ENCODE data around the gene FOXM1. TPM values are rescaled to one million over a fixed set of nuclear protein-coding genes. Genes with fewer than 3 reads are reported as not detected.

Gene FOXM1
- total and polyA plus RNA-seq, 2 of the 13 experiments (the other 11 are each of a cell fraction or from before 2014, with no cell fraction given), result 17.1 to 25.9 TPM

DNA sequence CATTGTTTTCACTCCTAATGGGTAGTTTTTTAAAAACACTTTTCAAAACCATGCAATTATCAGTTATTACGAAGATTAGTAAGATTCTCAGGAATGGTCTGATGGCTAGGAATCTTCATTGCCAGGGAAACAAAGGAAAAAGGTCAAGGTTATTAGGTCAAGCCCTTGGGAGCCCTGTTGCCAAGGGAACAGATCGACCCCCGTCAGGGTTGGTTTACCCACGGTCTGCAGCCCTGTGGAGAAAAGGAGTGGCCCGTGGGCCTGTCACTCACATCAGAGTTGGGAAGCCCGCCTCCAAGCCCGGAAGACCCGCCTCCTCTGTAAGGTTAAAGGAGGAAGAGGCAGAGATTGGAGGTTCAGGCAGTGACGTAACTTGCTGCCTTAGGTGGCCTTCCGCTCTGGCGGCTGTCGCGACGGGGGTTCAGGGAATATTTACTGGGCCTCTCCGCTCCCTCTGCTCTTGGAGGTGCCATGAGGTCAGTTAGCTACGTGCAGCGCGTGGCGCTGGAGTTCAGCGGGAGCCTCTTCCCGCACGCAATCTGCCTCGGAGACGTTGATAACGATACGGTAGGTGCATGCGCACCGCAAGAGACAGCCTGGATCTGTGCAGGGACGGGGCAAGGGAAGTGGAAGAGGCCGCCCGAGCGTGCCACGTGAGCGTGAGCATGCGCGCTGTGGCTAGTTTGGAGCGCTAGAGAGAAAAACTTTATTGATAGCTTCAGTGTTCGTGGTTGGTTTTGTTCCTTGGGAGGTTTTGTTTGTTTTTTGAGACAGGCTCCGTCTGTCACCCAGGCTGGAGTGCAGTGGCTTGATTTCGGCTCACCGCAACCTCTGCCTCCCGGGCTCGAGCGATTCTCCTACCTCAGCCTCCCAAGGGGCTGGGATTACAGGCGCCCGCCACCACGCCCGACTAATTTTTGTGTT is 64.4 kb downstream of the FOXM1 start, which contains the start of gene ITFG2 (continued):
- TF ChIP-seq, protein P1, sequence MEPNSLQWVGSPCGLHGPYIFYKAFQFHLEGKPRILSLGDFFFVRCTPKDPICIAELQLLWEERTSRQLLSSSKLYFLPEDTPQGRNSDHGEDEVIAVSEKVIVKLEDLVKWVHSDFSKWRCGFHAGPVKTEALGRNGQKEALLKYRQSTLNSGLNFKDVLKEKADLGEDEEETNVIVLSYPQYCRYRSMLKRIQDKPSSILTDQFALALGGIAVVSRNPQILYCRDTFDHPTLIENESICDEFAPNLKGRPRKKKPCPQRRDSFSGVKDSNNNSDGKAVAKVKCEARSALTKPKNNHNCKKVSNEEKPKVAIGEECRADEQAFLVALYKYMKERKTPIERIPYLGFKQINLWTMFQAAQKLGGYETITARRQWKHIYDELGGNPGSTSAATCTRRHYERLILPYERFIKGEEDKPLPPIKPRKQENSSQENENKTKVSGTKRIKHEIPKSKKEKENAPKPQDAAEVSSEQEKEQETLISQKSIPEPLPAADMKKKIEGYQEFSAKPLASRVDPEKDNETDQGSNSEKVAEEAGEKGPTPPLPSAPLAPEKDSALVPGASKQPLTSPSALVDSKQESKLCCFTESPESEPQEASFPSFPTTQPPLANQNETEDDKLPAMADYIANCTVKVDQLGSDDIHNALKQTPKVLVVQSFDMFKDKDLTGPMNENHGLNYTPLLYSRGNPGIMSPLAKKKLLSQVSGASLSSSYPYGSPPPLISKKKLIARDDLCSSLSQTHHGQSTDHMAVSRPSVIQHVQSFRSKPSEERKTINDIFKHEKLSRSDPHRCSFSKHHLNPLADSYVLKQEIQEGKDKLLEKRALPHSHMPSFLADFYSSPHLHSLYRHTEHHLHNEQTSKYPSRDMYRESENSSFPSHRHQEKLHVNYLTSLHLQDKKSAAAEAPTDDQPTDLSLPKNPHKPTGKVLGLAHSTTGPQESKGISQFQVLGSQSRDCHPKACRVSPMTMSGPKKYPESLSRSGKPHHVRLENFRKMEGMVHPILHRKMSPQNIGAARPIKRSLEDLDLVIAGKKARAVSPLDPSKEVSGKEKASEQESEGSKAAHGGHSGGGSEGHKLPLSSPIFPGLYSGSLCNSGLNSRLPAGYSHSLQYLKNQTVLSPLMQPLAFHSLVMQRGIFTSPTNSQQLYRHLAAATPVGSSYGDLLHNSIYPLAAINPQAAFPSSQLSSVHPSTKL (CRISPR knock-in tag; IDR thresholded peaks at IDR 0.05), result peak; percentile 61
- TF ChIP-seq SP5 (CRISPR knock-in tag; IDR thresholded peaks at IDR 0.05; ENCODE audit: borderline replicate concordance, low read depth), result peak; percentile 40; the same call in 1 of the 2 replicates
- TF ChIP-seq, protein P2, sequence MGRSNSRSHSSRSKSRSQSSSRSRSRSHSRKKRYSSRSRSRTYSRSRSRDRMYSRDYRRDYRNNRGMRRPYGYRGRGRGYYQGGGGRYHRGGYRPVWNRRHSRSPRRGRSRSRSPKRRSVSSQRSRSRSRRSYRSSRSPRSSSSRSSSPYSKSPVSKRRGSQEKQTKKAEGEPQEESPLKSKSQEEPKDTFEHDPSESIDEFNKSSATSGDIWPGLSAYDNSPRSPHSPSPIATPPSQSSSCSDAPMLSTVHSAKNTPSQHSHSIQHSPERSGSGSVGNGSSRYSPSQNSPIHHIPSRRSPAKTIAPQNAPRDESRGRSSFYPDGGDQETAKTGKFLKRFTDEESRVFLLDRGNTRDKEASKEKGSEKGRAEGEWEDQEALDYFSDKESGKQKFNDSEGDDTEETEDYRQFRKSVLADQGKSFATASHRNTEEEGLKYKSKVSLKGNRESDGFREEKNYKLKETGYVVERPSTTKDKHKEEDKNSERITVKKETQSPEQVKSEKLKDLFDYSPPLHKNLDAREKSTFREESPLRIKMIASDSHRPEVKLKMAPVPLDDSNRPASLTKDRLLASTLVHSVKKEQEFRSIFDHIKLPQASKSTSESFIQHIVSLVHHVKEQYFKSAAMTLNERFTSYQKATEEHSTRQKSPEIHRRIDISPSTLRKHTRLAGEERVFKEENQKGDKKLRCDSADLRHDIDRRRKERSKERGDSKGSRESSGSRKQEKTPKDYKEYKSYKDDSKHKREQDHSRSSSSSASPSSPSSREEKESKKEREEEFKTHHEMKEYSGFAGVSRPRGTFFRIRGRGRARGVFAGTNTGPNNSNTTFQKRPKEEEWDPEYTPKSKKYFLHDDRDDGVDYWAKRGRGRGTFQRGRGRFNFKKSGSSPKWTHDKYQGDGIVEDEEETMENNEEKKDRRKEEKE (IDR thresholded peaks at IDR 0.05), result no peak
- TF ChIP-seq ZFX (CRISPR knock-in tag; IDR thresholded peaks at IDR 0.05; ENCODE audit: low read depth), result peak; percentile 100
- TF ChIP-seq ZNF777 (CRISPR knock-in tag; IDR thresholded peaks at IDR 0.05), result peak; percentile 63; the same call in 1 of the 2 replicates
- TF ChIP-seq EZH2 (conservative IDR thresholded peaks at IDR 0.05; ENCODE audit: low read depth, low read length), result no peak
- TF ChIP-seq, protein P3, sequence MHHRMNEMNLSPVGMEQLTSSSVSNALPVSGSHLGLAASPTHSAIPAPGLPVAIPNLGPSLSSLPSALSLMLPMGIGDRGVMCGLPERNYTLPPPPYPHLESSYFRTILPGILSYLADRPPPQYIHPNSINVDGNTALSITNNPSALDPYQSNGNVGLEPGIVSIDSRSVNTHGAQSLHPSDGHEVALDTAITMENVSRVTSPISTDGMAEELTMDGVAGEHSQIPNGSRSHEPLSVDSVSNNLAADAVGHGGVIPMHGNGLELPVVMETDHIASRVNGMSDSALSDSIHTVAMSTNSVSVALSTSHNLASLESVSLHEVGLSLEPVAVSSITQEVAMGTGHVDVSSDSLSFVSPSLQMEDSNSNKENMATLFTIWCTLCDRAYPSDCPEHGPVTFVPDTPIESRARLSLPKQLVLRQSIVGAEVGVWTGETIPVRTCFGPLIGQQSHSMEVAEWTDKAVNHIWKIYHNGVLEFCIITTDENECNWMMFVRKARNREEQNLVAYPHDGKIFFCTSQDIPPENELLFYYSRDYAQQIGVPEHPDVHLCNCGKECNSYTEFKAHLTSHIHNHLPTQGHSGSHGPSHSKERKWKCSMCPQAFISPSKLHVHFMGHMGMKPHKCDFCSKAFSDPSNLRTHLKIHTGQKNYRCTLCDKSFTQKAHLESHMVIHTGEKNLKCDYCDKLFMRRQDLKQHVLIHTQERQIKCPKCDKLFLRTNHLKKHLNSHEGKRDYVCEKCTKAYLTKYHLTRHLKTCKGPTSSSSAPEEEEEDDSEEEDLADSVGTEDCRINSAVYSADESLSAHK (CRISPR knock-in tag; IDR thresholded peaks at IDR 0.05; ENCODE audit: borderline replicate concordance), result no peak
- no peak for TF ChIP-seq ZNF678 (CRISPR knock-in tag; IDR thresholded peaks at IDR 0.05)
- TF ChIP-seq ZNF20 (CRISPR knock-in tag; IDR thresholded peaks at IDR 0.05), result no peak
- 0 out of 2 replicates have a peak, but pooled peaks have one; percentile 65 for TF ChIP-seq MED13 (CRISPR knock-in tag; IDR thresholded peaks at IDR 0.05)
- 0 out of 2 replicates have a peak, but pooled peaks have one; percentile 43 for TF ChIP-seq ZNF333 (CRISPR knock-in tag; IDR thresholded peaks at IDR 0.05; ENCODE audit: borderline replicate concordance)
- peak; percentile 89 for TF ChIP-seq TARDBP (CRISPR knock-in tag; IDR thresholded peaks at IDR 0.05)
- TF ChIP-seq ZNF713 (CRISPR knock-in tag; IDR thresholded peaks at IDR 0.05), result no peak
- TF ChIP-seq, protein P4, sequence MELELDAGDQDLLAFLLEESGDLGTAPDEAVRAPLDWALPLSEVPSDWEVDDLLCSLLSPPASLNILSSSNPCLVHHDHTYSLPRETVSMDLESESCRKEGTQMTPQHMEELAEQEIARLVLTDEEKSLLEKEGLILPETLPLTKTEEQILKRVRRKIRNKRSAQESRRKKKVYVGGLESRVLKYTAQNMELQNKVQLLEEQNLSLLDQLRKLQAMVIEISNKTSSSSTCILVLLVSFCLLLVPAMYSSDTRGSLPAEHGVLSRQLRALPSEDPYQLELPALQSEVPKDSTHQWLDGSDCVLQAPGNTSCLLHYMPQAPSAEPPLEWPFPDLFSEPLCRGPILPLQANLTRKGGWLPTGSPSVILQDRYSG (CRISPR knock-in tag; IDR thresholded peaks at IDR 0.05), result no peak
- no peak for TF ChIP-seq TEAD2 (CRISPR knock-in tag; IDR thresholded peaks at IDR 0.05)
- peak; percentile 88; the same call in 1 of the 2 replicates for TF ChIP-seq CHD4 (IDR thresholded peaks at IDR 0.05; ENCODE audit: borderline replicate concordance, low read length)
- TF ChIP-seq HCFC1 (IDR thresholded peaks at IDR 0.05; ENCODE audit: low read depth, low read length), result no peak; the same call in 1 of the 2 replicates
